ENCODE results near the gene SUSD3.

GRCh38 chr9:93022066-93022465 lies 36.4 kb upstream of the SUSD3 start:
- no peak for TF ChIP-seq CTCF (conservative IDR thresholded peaks at IDR 0.05; ENCODE audit: low read depth, low read length)
- TF ChIP-seq, protein P1, sequence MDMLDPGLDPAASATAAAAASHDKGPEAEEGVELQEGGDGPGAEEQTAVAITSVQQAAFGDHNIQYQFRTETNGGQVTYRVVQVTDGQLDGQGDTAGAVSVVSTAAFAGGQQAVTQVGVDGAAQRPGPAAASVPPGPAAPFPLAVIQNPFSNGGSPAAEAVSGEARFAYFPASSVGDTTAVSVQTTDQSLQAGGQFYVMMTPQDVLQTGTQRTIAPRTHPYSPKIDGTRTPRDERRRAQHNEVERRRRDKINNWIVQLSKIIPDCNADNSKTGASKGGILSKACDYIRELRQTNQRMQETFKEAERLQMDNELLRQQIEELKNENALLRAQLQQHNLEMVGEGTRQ (IDR thresholded peaks at IDR 0.05; ENCODE audit: low read depth, low read length) = no peak
- TF ChIP-seq NFE2L2 (IDR thresholded peaks at IDR 0.05; ENCODE audit: low read depth, low read length) = no peak
- TF ChIP-seq CHD1 (IDR thresholded peaks at IDR 0.05; ENCODE audit: low read depth, low read length) = no peak
- no peak for TF ChIP-seq POLR2A (IDR thresholded peaks at IDR 0.05; ENCODE audit: low read depth, low read length)
- no peak for TF ChIP-seq RAD21 (IDR thresholded peaks at IDR 0.05; ENCODE audit: low read length)
- no peak for TF ChIP-seq CEBPB (IDR thresholded peaks at IDR 0.05; ENCODE audit: low read depth, low read length)
- TF ChIP-seq MAZ (IDR thresholded peaks at IDR 0.05; ENCODE audit: borderline replicate concordance, low read depth, low read length) = no peak
- no peak for TF ChIP-seq RFX5 (IDR thresholded peaks at IDR 0.05; ENCODE audit: low read depth, low read length)
- no peak for TF ChIP-seq RCOR1 (IDR thresholded peaks at IDR 0.05; ENCODE audit: insufficient replicate concordance, low read length)
